HepG2 (cell line): ENCODE measurements around the gene FXR2. TPM values are rescaled to one million over a fixed set of nuclear protein-coding genes. Genes with fewer than 3 reads are reported as not detected.

ENCODE experiments used
- ARID2 ChIP-seq: sonication (generic); formaldehyde crosslinking; IDR thresholded peaks from 2 replicates; pipeline ENCODE4 v1.8.1; 2022; ENCODE audit warnings: mild to moderate bottlenecking, missing genetic modification reagents, borderline replicate concordance
- ATF1 ChIP-seq: IDR thresholded peaks from 2 replicates; pipeline ENCODE4 v1.6.1; 2016; ENCODE audit warnings: mild to moderate bottlenecking, control low read depth
- ATF7 ChIP-seq, 2 experiments: fragments of 450-650 bp in 1 of 2; sonication (generic) in 1 of 2; formaldehyde crosslinking in 1 of 2; IDR thresholded peaks; 2 replicates each; pipeline versions ENCODE4 v1.4.0 to v1.6.1; 2016 to 2020; ENCODE audit warnings: antibody characterized with exemption in 1 of 2, mild to moderate bottlenecking in 1 of 2, missing genetic modification reagents in 1 of 2
- HNF4A ChIP-seq: sonication (generic); formaldehyde crosslinking; IDR thresholded peaks from 2 replicates; pipeline ENCODE4 v1.4.0; 2020; ENCODE audit warnings: missing genetic modification reagents
- IRX3 ChIP-seq: sonication (generic); formaldehyde crosslinking; IDR thresholded peaks from 2 replicates; pipeline ENCODE4 v1.8.1; 2023; ENCODE audit warnings: mild to moderate bottlenecking, low read depth, missing genetic modification reagents, borderline replicate concordance
- KDM6A ChIP-seq: IDR thresholded peaks from 2 replicates; pipeline ENCODE4 v1.6.1; 2016; ENCODE audit warnings: low read depth
- NRL ChIP-seq: sonication (generic); formaldehyde crosslinking; IDR thresholded peaks from 2 replicates; pipeline ENCODE4 v1.5.0; 2020; ENCODE audit warnings: missing genetic modification reagents, mild to moderate bottlenecking, moderate library complexity, borderline replicate concordance
- PHF8 ChIP-seq: sonication (generic); formaldehyde crosslinking; IDR thresholded peaks from 2 replicates; pipeline ENCODE4 v1.5.0; 2020; ENCODE audit warnings: missing genetic modification reagents
- SAP130 ChIP-seq: IDR thresholded peaks from 2 replicates; pipeline ENCODE4 v1.6.1; 2016; ENCODE audit warnings: low read depth
- ZBTB39 ChIP-seq: sonication (generic); formaldehyde crosslinking; IDR thresholded peaks from 2 replicates; pipeline ENCODE4 v1.5.0; 2020; ENCODE audit warnings: missing genetic modification reagents
- ZBTB4 ChIP-seq: sonication (generic); formaldehyde crosslinking; IDR thresholded peaks from 2 replicates; pipeline ENCODE4 v1.4.0; 2020; ENCODE audit warnings: missing genetic modification reagents, mild to moderate bottlenecking, borderline replicate concordance
- ZNF609 ChIP-seq: sonication (generic); formaldehyde crosslinking; IDR thresholded peaks from 2 replicates; pipeline ENCODE4 v1.4.0; 2020; ENCODE audit warnings: mild to moderate bottlenecking, missing genetic modification reagents, borderline replicate concordance
- polyA plus RNA-seq, 8 experiments: library from polyadenylated mRNA; depleted of rRNA in 3 of 8; stranded (reverse) in 7 of 8; unstranded in 1 of 8; fragments of >200 nt; fragmentation: Illumina TruSeq in 4 of 8; extraction: Trizol in 4 of 8; gene quantifications; 2 replicates each; pipeline versions ENCODE4 v1.2.1 to v1.2.3, GENCODE V29; 2011 to 2016; ENCODE audit warnings: low read depth in 4 of 8, missing spikeins in 1 of 8, mixed read lengths in 1 of 8; ENCODE audit not compliant: insufficient read depth in 1 of 8
- total RNA-seq, 5 experiments: library from RNA; depleted of rRNA; stranded (reverse); fragments of >200 nt; fragmentation: Illumina TruSeq; extraction: Trizol; gene quantifications; 2 replicates each; pipeline ENCODE4 v1.2.3, GENCODE V29; 2016; ENCODE audit warnings: low read depth in 1 of 5
- TF ChIP-seq, protein P1 (sequence below): IDR thresholded peaks from 2 replicates; pipeline ENCODE4 v1.6.1; 2016; ENCODE audit warnings: missing genetic modification reagents, missing compliant biosample characterization
- TF ChIP-seq, protein P2 (sequence below): IDR thresholded peaks from 2 replicates; pipeline ENCODE4 v1.4.0; 2020; ENCODE audit warnings: mild to moderate bottlenecking, missing genetic modification reagents

FXR2 gene
- total and polyA plus RNA-seq, 2 of the 13 experiments (the other 11 are each of a cell fraction or from before 2014, with no cell fraction given): 20.9 to 24.4 TPM

DNA sequence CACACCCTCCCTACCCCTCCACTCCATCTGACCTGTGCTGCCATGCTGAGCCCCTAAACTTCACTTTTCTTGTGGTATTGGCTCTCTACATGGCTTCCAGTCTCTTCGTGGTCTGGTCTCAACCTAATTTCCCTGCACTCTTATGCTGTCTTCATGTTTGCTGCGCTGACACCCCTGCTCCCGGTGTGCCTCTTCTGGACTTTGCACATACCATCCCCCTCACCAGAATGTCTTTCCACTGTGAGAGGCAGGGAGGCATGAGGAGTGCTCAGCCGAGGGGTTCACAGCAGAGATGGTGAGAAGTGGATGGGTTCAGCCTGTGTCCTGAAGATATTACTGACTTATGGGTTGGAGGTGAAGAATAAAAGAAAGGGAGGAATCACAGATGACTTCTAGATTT is 63.3 kb downstream of the FXR2 start (continued):
- TF ChIP-seq, protein P1, sequence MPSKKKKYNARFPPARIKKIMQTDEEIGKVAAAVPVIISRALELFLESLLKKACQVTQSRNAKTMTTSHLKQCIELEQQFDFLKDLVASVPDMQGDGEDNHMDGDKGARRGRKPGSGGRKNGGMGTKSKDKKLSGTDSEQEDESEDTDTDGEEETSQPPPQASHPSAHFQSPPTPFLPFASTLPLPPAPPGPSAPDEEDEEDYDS (CRISPR knock-in tag): peak; percentile 56; the same call in 1 of the 2 replicates
- TF ChIP-seq ZBTB39 (CRISPR knock-in tag): no peak
- 0 out of 2 replicates have a peak, but pooled peaks have one; percentile 42 for TF ChIP-seq NRL (CRISPR knock-in tag)
- 0 out of 2 replicates have a peak, but pooled peaks have one; percentile 48 for TF ChIP-seq IRX3 (CRISPR knock-in tag)
- TF ChIP-seq KDM6A (CRISPR knock-in tag): peak; percentile 82
- peak; percentile 94 for TF ChIP-seq HNF4A
- TF ChIP-seq ZBTB4: no peak
- no peak for TF ChIP-seq ATF1 (CRISPR knock-in tag)
- TF ChIP-seq ZNF609 (CRISPR knock-in tag): 0 out of 2 replicates have a peak, but pooled peaks have one; percentile 23
- TF ChIP-seq ARID2 (CRISPR knock-in tag): 0 out of 2 replicates have a peak, but pooled peaks have one; percentile 59
- TF ChIP-seq PHF8: no peak
- TF ChIP-seq, protein P2, sequence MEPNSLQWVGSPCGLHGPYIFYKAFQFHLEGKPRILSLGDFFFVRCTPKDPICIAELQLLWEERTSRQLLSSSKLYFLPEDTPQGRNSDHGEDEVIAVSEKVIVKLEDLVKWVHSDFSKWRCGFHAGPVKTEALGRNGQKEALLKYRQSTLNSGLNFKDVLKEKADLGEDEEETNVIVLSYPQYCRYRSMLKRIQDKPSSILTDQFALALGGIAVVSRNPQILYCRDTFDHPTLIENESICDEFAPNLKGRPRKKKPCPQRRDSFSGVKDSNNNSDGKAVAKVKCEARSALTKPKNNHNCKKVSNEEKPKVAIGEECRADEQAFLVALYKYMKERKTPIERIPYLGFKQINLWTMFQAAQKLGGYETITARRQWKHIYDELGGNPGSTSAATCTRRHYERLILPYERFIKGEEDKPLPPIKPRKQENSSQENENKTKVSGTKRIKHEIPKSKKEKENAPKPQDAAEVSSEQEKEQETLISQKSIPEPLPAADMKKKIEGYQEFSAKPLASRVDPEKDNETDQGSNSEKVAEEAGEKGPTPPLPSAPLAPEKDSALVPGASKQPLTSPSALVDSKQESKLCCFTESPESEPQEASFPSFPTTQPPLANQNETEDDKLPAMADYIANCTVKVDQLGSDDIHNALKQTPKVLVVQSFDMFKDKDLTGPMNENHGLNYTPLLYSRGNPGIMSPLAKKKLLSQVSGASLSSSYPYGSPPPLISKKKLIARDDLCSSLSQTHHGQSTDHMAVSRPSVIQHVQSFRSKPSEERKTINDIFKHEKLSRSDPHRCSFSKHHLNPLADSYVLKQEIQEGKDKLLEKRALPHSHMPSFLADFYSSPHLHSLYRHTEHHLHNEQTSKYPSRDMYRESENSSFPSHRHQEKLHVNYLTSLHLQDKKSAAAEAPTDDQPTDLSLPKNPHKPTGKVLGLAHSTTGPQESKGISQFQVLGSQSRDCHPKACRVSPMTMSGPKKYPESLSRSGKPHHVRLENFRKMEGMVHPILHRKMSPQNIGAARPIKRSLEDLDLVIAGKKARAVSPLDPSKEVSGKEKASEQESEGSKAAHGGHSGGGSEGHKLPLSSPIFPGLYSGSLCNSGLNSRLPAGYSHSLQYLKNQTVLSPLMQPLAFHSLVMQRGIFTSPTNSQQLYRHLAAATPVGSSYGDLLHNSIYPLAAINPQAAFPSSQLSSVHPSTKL (CRISPR knock-in tag): peak; percentile 58
- TF ChIP-seq ATF7 (IDR thresholded peaks at IDR 0.05): no peak
- TF ChIP-seq ATF7 (CRISPR knock-in tag; IDR thresholded peaks at IDR 0.05): no peak
- TF ChIP-seq SAP130 (CRISPR knock-in tag): peak; percentile 64
